HG02870 (cell line): ENCODE measurements around the gene MRGPRX4.
A peak's percentile ranks its signal among the peaks of the same experiment; 100 is the strongest.
"Not testable (repeated sequence)": the region's sequence is repeated elsewhere in the genome, so short reads cannot be mapped to it uniquely, and the experiment has no call there.

Experiments used
- ATAC-seq: cut with Tn5 transposase; IDR thresholded peaks from one replicate; pipeline ENCODE4 v1.9.1; 2021; ENCODE audit warnings: mild to moderate bottlenecking, moderate library complexity; ENCODE audit not compliant: unreplicated experiment

The MRGPRX4 gene

GRCh38 chr11:18172666-18173065 is at the start of gene MRGPRX4:
MRGPRX4 (plus strand) TSS chr11:18172837; CDS start chr11:18173257, 420 bp downstream.
- ATAC-seq, result no peak

GRCh38 chr11:18131115-18131514 is 41.5 kb upstream of the MRGPRX4 start:
- ATAC-seq, result not testable (repeated sequence)

- no peak for ATAC-seq
Measured at GRCh38 chr11:18132341-18132740, 40.3 kb upstream of the MRGPRX4 start, which contains the start of gene MRGPRX3. MRGPRX3 (plus strand) TSS chr11:18132571; CDS start chr11:18137203, 4,632 bp downstream.

GRCh38 chr11:18135308-18135707 is 37.3 kb upstream of the MRGPRX4 start:
- no peak for ATAC-seq

- ATAC-seq, result no peak
Measured at GRCh38 chr11:18137186-18137800, 35.3 kb upstream of the MRGPRX4 start.

GRCh38 chr11:18140145-18140544 is 32.5 kb upstream of the MRGPRX4 start:
- ATAC-seq, result no peak

- ATAC-seq, result no peak
Measured at GRCh38 chr11:18144243-18144642, 28.4 kb upstream of the MRGPRX4 start.

- no peak for ATAC-seq
Measured at GRCh38 chr11:18145025-18145424, 27.6 kb upstream of the MRGPRX4 start.

GRCh38 chr11:18145837-18146236 is 26.8 kb upstream of the MRGPRX4 start:
- ATAC-seq, result no peak

GRCh38 chr11:18151581-18151980 is 21.1 kb upstream of the MRGPRX4 start:
- ATAC-seq, result no peak

- ATAC-seq, result no peak
Measured at GRCh38 chr11:18168372-18168771, 4.3 kb upstream of the MRGPRX4 start.

- no peak for ATAC-seq
Measured at GRCh38 chr11:18171377-18172000, 1.1 kb upstream of the MRGPRX4 start.

- peak; percentile 72 for ATAC-seq
Measured at GRCh38 chr11:18173225-18173866, 709 bp downstream of the MRGPRX4 start.

- ATAC-seq, result no peak
Measured at GRCh38 chr11:18188796-18189195, 16.2 kb downstream of the MRGPRX4 start.

GRCh38 chr11:18189476-18190245 is 17.0 kb downstream of the MRGPRX4 start:
- ATAC-seq, result not testable (repeated sequence)

GRCh38 chr11:18191376-18191775 is 18.7 kb downstream of the MRGPRX4 start:
- ATAC-seq, result no peak

- ATAC-seq, result peak; percentile 53
Measured at GRCh38 chr11:18193010-18193409, 20.4 kb downstream of the MRGPRX4 start.

- no peak for ATAC-seq
Measured at GRCh38 chr11:18196532-18196931, 23.9 kb downstream of the MRGPRX4 start.

GRCh38 chr11:18197738-18198137 is 25.1 kb downstream of the MRGPRX4 start:
- not testable (repeated sequence) for ATAC-seq

GRCh38 chr11:18203723-18204122 is 31.1 kb downstream of the MRGPRX4 start:
- ATAC-seq, result no peak

- no peak for ATAC-seq
Measured at GRCh38 chr11:18204220-18204619, 31.6 kb downstream of the MRGPRX4 start.
